Thymus (tissue), 11 donors: Measurements from ENCODE around the gene PCSK6. TPM values are rescaled to one million over a fixed set of nuclear protein-coding genes. Genes with fewer than 3 reads are reported as not detected.

Source experiments
- DNase-seq, 9 donors: peaks; one replicate each; pipeline ENCODE4 v3.0.0-alpha.2; 2013; ENCODE audit warnings: low spot score in 9 of 9, low read depth in 6 of 9, missing footprints in 1 of 9
- H3K27ac ChIP-seq, 2 donors: one replicate each; pipeline ENCODE4 v1.5.1; 2013; ENCODE audit warnings: control low read depth in 1 of 2, low read depth in 1 of 2, low read length in 1 of 2, mild to moderate bottlenecking in 1 of 2, moderate library complexity in 1 of 2
- H3K27me3 ChIP-seq, 2 donors: one replicate each; pipeline ENCODE4 v1.5.1; 2013; ENCODE audit warnings: low read length in 1 of 2; ENCODE audit not compliant: control insufficient read depth in 2 of 2, insufficient read depth in 1 of 2
- H3K36me3 ChIP-seq, 2 donors: one replicate each; pipeline ENCODE4 v1.5.1; 2013; ENCODE audit warnings: low read length in 1 of 2, mild to moderate bottlenecking in 1 of 2, moderate library complexity in 1 of 2; ENCODE audit not compliant: control insufficient read depth in 2 of 2, insufficient read depth in 2 of 2
- H3K4me1 ChIP-seq, 2 donors: one replicate each; pipeline ENCODE4 v1.5.1; 2013; ENCODE audit warnings: low read length in 2 of 2; ENCODE audit not compliant: control insufficient read depth in 2 of 2, insufficient read depth in 2 of 2
- H3K4me3 ChIP-seq, 2 donors: one replicate each; pipeline ENCODE4 v1.5.1; 2013; ENCODE audit warnings: low read length in 2 of 2, control low read depth in 1 of 2, mild to moderate bottlenecking in 1 of 2
- H3K9me3 ChIP-seq, 2 donors: one replicate each; pipeline ENCODE4 v1.5.1; 2013; ENCODE audit warnings: low read length in 1 of 2, mild to moderate bottlenecking in 1 of 2; ENCODE audit not compliant: control insufficient read depth in 2 of 2, insufficient read depth in 1 of 2
- WGBS: extraction: QIAGEN DNeasy Blood & Tissue Kit; methylation state at CpG from one replicate; pipeline ENCODE4 v1.1.7; 2013; 5-methylcytosine and 5-hydroxymethylcytosine counted together
- polyA plus RNA-seq: library from polyadenylated mRNA; stranded (reverse); fragments of 200-250 nt; gene quantifications from one replicate; pipeline ENCODE4 v1.2.3, GENCODE V29; 2013
- total RNA-seq: library from RNA; stranded (reverse); fragments of 120-200 nt; gene quantifications from one replicate; pipeline ENCODE4 v1.2.4, GENCODE V29; 2013
- donor health status: healthy.

PCSK6 gene
- total and polyA plus RNA-seq, 2 donors: 10.1 to 10.5 TPM

DNA sequence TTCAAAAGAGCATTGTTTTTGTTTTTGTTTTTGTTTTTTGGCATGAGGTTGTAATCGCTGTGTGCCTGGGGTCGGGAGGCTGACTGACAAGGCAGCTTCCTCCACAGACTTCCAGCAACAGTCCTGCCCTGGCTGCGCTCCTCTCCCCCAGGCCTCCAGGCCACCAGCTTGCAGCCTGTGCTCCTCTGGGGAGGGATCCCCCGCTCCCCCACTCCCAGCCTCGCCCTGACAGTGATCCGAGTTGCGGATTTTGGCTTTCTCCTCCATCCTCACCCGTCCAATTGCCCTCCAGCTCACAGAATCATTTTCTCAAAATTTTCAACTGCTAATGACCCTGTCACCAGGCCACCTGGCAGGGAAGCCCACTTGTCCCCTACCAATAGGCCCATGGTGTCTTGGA, 36.5 kb upstream of the PCSK6 start:
- H3K4me1 ChIP-seq: no peaks in the 10 kb centered on the region
- no peaks in the 10 kb centered on the region for H3K36me3 ChIP-seq
- 86% methylated on average over 8 of the region's 8 CpGs for WGBS
- H3K4me3 ChIP-seq: no peak overlapping the region
- H3K27ac ChIP-seq: no peak overlapping the region
- no peak for DNase-seq
- no peaks in the 10 kb centered on the region for H3K9me3 ChIP-seq
- no peaks in the 10 kb centered on the region for H3K27me3 ChIP-seq

- no peak for DNase-seq
- H3K27ac ChIP-seq: no peak overlapping the region
- no peaks in the 10 kb centered on the region for H3K27me3 ChIP-seq
- no peaks in the 10 kb centered on the region for H3K36me3 ChIP-seq
- no peak overlapping the region for H3K4me3 ChIP-seq
- H3K9me3 ChIP-seq: no peaks in the 10 kb centered on the region
- no peaks in the 10 kb centered on the region for H3K4me1 ChIP-seq
- WGBS: 89% methylated on average over 10 of the region's 10 CpGs
Measured at GRCh38 chr15:101525087-101525669, 35.7 kb upstream of the PCSK6 start.

DNA sequence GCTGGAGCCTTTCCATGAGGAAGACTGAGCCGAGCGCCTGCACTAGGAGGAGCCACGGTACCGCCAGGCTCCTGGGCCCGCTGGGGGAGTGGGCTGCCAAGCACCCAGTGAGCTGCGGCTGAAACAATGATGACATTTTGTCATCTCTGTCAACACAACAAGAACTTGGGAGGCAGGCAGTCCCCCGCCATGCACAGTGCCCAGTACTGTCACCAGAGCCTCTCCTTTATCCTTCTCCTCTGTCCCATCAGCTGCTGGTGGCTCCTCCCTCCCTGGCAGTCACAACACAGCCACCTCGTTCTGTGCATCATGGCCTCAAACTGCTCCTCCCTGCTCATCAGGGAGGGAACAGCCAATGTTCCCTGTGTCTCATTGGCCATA, 34.0 kb upstream of the PCSK6 start:
- 93% methylated on average over 8 of the region's 8 CpGs for WGBS
- no peaks in the 10 kb centered on the region for H3K27me3 ChIP-seq

DNA sequence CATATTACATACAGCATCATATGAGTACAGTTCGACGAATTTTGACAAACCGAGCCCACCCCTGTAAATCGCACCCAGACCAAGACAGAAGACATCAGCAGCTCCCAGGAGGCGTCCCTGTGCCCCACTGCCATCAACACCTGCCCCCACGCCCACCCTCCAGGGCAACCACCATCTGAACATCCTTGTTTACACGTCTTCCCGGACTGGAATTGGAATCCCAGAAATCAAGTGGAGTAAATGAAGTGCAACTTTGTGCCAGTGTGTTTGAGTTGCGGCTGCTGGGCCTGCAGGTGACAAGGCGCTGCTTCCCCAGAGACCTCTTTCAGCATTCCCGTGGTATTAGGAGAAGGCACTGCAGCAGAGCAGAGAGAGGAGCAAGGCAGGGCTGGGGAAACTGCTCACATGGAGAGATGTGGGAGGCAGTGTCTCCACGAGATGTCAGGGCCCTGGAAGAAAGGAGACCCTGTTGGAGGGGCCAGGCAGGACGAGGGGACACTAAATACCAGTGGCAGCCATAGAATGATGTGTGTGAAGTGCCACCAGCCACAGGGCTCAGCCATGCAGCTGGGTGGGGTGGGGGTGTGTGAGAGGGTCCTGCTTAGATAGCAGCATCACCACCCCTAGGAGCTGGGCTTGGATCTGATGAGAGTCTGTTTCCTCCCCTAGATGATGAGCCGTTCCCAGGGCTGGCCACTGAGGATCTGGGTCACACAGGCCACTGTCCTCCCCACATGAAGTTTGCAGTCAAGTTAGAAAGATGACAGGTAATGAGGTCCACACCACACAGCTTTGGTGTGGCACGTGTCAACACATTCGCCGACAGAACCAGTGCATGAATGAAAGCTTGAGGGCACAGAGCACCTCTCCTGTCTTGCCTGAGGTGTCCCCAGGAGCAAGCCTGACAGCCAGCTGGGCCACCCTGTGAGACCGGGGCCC, 33.4 kb upstream of the PCSK6 start:
- Histone ChIP-seq H3K9me3 (no peaks in the 10 kb centered on the region), H3K4me1 (no peaks in the 10 kb centered on the region), H3K27ac (no peak overlapping the region), H3K4me3 (no peak overlapping the region), H3K27me3 (no peaks in the 10 kb centered on the region), H3K36me3 (no peaks in the 10 kb centered on the region)
- 95% methylated on average over 18 of the region's 18 CpGs for WGBS
- no peak for DNase-seq

More for the DNA sequence above, 34.0 kb upstream of the PCSK6 start:
- Histone ChIP-seq H3K4me3 (no peak overlapping the region), H3K36me3 (no peaks in the 10 kb centered on the region), H3K27ac (no peak overlapping the region), H3K4me1 (no peaks in the 10 kb centered on the region), H3K9me3 (no peaks in the 10 kb centered on the region)
- DNase-seq: no peak

- no peak overlapping the region for H3K27ac ChIP-seq
- 89% methylated on average over 11 of the region's 11 CpGs for WGBS
- no peaks in the 10 kb centered on the region for H3K4me1 ChIP-seq
- H3K27me3 ChIP-seq: no peaks in the 10 kb centered on the region
- DNase-seq: no peak
- no peak overlapping the region for H3K4me3 ChIP-seq
- no peaks in the 10 kb centered on the region for H3K36me3 ChIP-seq
- H3K9me3 ChIP-seq: no peaks in the 10 kb centered on the region
Measured at GRCh38 chr15:101522091-101522490, 32.6 kb upstream of the PCSK6 start.

GRCh38 chr15:101521591-101521990, 32.1 kb upstream of the PCSK6 start:
- 5% methylated on average over 5 of the region's 5 CpGs for WGBS
- no peak overlapping the region for H3K4me3 ChIP-seq
- DNase-seq: no peak
- no peaks in the 10 kb centered on the region for H3K4me1 ChIP-seq
- H3K27ac ChIP-seq: no peak overlapping the region
- H3K36me3 ChIP-seq: no peaks in the 10 kb centered on the region
- H3K9me3 ChIP-seq: no peaks in the 10 kb centered on the region
- no peaks in the 10 kb centered on the region for H3K27me3 ChIP-seq

DNA sequence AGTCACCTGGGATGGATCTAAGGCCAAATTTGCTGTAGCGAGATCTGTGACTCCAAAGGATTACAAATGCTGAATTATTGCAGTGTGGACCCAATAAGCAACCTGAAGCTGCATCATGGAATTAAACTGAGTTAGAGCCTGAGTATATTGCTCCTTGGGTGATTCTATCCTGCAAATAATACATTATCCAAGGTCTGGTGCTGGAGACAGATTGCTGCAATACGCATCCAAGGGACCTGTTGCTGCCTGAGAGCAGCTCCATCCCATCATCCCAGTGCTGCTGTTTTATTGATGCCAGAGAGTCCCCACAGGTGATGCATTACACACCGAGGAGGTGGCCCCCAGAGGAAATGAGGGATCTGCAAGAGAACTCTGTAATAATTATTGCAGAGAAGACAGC, 31.6 kb upstream of the PCSK6 start:
- Histone ChIP-seq H3K27me3 (no peaks in the 10 kb centered on the region), H3K9me3 (no peaks in the 10 kb centered on the region), H3K4me3 (no peak overlapping the region), H3K36me3 (no peaks in the 10 kb centered on the region), H3K27ac (no peak overlapping the region), H3K4me1 (no peaks in the 10 kb centered on the region)
- DNase-seq: no peak
- WGBS: 65% methylated on average over 3 of the region's 3 CpGs

DNA sequence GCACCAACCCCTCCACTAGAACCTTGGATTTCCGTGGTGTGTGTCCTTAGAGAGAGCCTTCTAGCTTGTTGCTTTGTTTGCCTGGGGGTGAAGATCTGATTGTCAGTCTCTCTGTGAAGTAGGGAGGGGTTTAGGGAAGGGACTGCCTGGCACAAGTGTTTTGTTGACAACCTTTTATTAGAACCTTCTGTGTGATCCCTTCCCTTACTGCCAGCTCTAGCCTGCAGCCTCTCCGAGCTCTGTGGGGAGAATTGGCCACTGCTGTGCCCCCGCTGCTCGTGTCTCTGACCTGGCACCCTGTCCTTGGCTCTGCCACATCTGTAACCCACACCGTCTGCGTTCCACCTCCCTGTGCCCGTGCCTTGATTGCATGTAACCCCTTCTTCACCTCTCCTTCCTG, 30.9 kb upstream of the PCSK6 start:
- no peaks in the 10 kb centered on the region for H3K9me3 ChIP-seq
- no peak overlapping the region for H3K27ac ChIP-seq
- DNase-seq: no peak
- no peaks in the 10 kb centered on the region for H3K27me3 ChIP-seq
- H3K36me3 ChIP-seq: no peaks in the 10 kb centered on the region
- no peak overlapping the region for H3K4me3 ChIP-seq
- H3K4me1 ChIP-seq: no peaks in the 10 kb centered on the region
- 93% methylated on average over 7 of the region's 7 CpGs for WGBS

DNA sequence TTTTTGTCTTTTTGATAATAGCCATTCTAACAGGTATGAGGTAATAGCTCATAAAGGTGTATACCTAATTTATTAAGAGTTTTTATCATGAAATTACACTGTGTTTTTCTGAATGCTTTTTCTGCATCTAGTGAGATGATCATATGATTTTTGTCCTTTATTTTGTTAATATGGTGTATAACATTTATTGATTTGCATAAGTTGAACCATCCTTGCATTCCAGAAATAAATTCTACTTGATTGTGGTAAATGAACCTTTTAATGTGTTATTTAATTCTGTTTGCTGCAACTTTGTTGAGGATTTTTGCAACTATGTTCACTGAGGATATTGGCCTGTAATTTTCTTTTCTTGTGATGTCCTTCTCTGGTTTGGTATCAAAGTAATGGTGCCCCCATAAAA, 28.0 kb upstream of the PCSK6 start:
- H3K4me3 ChIP-seq: no peak overlapping the region
- no peak overlapping the region for H3K27ac ChIP-seq
- H3K36me3 ChIP-seq: no peaks in the 10 kb centered on the region
- no peak for DNase-seq
- no peaks in the 10 kb centered on the region for H3K27me3 ChIP-seq
- H3K4me1 ChIP-seq: no peaks in the 10 kb centered on the region
- H3K9me3 ChIP-seq: no peaks in the 10 kb centered on the region
